Fibroblast of lung (primary cell): ENCODE data around the gene AKNA. TPM values are rescaled to one million over a fixed set of nuclear protein-coding genes. Genes with fewer than 3 reads are reported as not detected.
"Not testable (repeated sequence)": the region's sequence is repeated elsewhere in the genome, so short reads cannot be mapped to it uniquely, and the experiment has no call there.

Source experiments
- DNase-seq, 2 donors: peaks; one replicate each; pipeline versions ENCODE4 v3.0.0 to v3.0.0-alpha.2; 2010; ENCODE audit warnings: low read depth in 2 of 2
- H2AFZ ChIP-seq: 2 replicates; pipeline ENCODE4 v1.5.1; 2012; ENCODE audit warnings: low read length, control low read depth, inconsistent platforms
- H3K27ac ChIP-seq: 2 replicates; pipeline ENCODE4 v1.5.1; 2011; ENCODE audit warnings: low read length, control low read depth; ENCODE audit not compliant: insufficient read depth
- H3K27me3 ChIP-seq: 2 replicates; pipeline ENCODE4 v1.5.1; 2011; ENCODE audit warnings: mild to moderate bottlenecking, low read length; ENCODE audit not compliant: control insufficient read depth, insufficient read depth
- H3K36me3 ChIP-seq: 2 replicates; pipeline ENCODE4 v1.5.1; 2011; ENCODE audit warnings: low read length; ENCODE audit not compliant: control insufficient read depth, insufficient read depth
- H3K4me1 ChIP-seq: 2 replicates; pipeline ENCODE4 v1.5.1; 2011; ENCODE audit warnings: low read length; ENCODE audit not compliant: control insufficient read depth, insufficient read depth; ENCODE audit errors: extremely low read depth
- H3K4me2 ChIP-seq: 2 replicates; pipeline ENCODE4 v1.5.1; 2011; ENCODE audit warnings: low read length, control low read depth; ENCODE audit not compliant: insufficient read depth; ENCODE audit errors: extremely low read depth
- H3K4me3 ChIP-seq, 4 experiments: fragments of 200-600 bp in 1 of 4; sonication (generic) in 1 of 4; replicated peaks in 1 of 4; 2 replicates each; pipeline ENCODE4 v1.5.1; 2011 to 2016; ENCODE audit warnings: low read length in 4 of 4, low read depth in 3 of 4, mild to moderate bottlenecking in 3 of 4, control low read depth in 2 of 4, inconsistent platforms in 1 of 4, mixed read lengths in 1 of 4; ENCODE audit not compliant: insufficient read depth in 1 of 4; ENCODE audit errors: control extremely low read depth in 1 of 4
- H3K79me2 ChIP-seq: 2 replicates; pipeline ENCODE4 v1.5.1; 2012; ENCODE audit warnings: mild to moderate bottlenecking, low read length, inconsistent platforms; ENCODE audit not compliant: control insufficient read depth, insufficient read depth
- H3K9ac ChIP-seq: 2 replicates; pipeline ENCODE4 v1.5.1; 2011; ENCODE audit warnings: mild to moderate bottlenecking, low read length, control low read depth; ENCODE audit not compliant: insufficient read depth
- H3K9me3 ChIP-seq: 2 replicates; pipeline ENCODE4 v1.5.1; 2012; ENCODE audit warnings: low read depth, low read length; ENCODE audit not compliant: control insufficient read depth, insufficient read depth
- H4K20me1 ChIP-seq: 2 replicates; pipeline ENCODE4 v1.5.1; 2011; ENCODE audit warnings: low read length; ENCODE audit not compliant: control insufficient read depth, insufficient read depth; ENCODE audit errors: extremely low read depth
- CTCF ChIP-seq, 2 donors: IDR thresholded peaks in 1 of 2; conservative IDR thresholded peaks in 1 of 2; 1 replicate in 1 of 2; 2 replicates in 1 of 2; pipeline ENCODE4 v1.5.1; 2011 to 2012; ENCODE audit warnings: low read length in 2 of 2, control low read depth in 1 of 2, inconsistent platforms in 1 of 2, low read depth in 1 of 2, mild to moderate bottlenecking in 1 of 2
- EZH2 ChIP-seq: IDR thresholded peaks from 2 replicates; pipeline ENCODE4 v1.5.1; 2012; ENCODE audit warnings: low read length, control low read depth, mild to moderate bottlenecking; ENCODE audit errors: missing control alignments
- polyA plus RNA-seq, 2 donors: library from polyadenylated mRNA; depleted of rRNA in 1 of 2; stranded (reverse) in 1 of 2; unstranded in 1 of 2; fragments of >200 nt; gene quantifications; 2 replicates each; pipeline ENCODE4 v1.2.1, GENCODE V29; 2011 to 2012; ENCODE audit warnings: missing spikeins in 1 of 2
- total RNA-seq: library from RNA; depleted of rRNA; stranded (reverse); fragments of >200 nt; gene quantifications from 2 replicates; pipeline ENCODE4 v1.2.1, GENCODE V29; 2014

Gene AKNA
- total and polyA plus RNA-seq, 2 donors (not counting 1 experiment from before 2014, with no cell fraction given) = 5.6 to 19.3 TPM

GRCh38 chr9:114327749-114328148 is 60.0 kb downstream of the AKNA start:
- no peak overlapping the region for H3K4me3 ChIP-seq
- no peak overlapping the region for H2AFZ ChIP-seq
- no peaks in the 10 kb centered on the region for H3K79me2 ChIP-seq
- H3K27ac ChIP-seq = no peak overlapping the region
- no peaks in the 10 kb centered on the region for H3K9me3 ChIP-seq
- no peaks in the 10 kb centered on the region for H3K4me1 ChIP-seq
- no peak overlapping the region for H3K9ac ChIP-seq
- no peaks in the 10 kb centered on the region for H3K36me3 ChIP-seq
- DNase-seq = no peak
- H4K20me1 ChIP-seq = no peaks in the 10 kb centered on the region
- TF ChIP-seq CTCF (conservative IDR thresholded peaks at IDR 0.05 in 1 of 2, IDR thresholded peaks at IDR 0.05 in 1 of 2; ENCODE audit: low read depth in 1 of 2, low read length in 2 of 2) (no peak), EZH2 (no peak)
- H3K4me2 ChIP-seq = no peak overlapping the region
- H3K27me3 ChIP-seq = no peaks in the 10 kb centered on the region

DNA sequence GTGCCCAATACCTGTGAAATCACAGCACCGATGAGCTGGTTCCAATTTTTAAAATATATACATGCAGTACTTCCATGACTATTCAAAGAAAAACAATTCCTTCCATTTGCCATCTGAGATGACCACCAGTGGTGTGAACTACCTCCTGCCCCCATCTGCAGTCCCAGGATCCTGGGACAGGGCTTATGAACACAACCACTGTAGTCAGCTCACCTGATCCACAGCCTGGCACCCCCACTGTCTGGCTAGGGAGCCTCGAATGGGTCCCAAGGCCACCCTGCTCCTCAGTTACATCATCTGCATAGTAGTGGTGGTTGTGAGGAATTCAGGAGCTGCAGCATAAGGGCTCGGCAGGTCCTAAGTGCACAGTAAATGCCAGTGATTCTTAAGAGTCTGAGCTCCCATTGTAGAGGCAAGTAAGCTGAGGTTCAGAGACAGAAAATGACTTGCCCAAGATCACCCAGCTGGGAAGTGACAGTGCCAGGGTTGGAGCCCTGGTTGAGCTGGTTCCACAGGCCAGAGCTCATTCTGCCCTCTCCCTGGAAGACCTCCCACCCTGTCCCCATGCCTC is 62.0 kb downstream of the AKNA start:
- not testable (repeated sequence) for H3K36me3 ChIP-seq

GRCh38 chr9:114324965-114325364 is 62.8 kb downstream of the AKNA start:
- not testable (repeated sequence) for H3K9ac ChIP-seq, H3K9me3 ChIP-seq, H3K4me1 ChIP-seq, H3K27me3 ChIP-seq, H3K27ac ChIP-seq, H3K79me2 ChIP-seq, H4K20me1 ChIP-seq, H3K36me3 ChIP-seq, H3K4me3 ChIP-seq, DNase-seq, H3K4me2 ChIP-seq, H2AFZ ChIP-seq

More for the DNA sequence above, 62.0 kb downstream of the AKNA start:
- not testable (repeated sequence) for H4K20me1 ChIP-seq, H3K4me2 ChIP-seq, DNase-seq, H3K27ac ChIP-seq, H3K9ac ChIP-seq, H3K4me3 ChIP-seq, H3K79me2 ChIP-seq, H3K4me1 ChIP-seq, H3K27me3 ChIP-seq, H2AFZ ChIP-seq, H3K9me3 ChIP-seq

- H3K27me3 ChIP-seq = no peaks in the 10 kb centered on the region
- H3K9ac ChIP-seq = no peak overlapping the region
- no peaks in the 10 kb centered on the region for H3K36me3 ChIP-seq
- DNase-seq = no peak
- H4K20me1 ChIP-seq = no peaks in the 10 kb centered on the region
- H3K79me2 ChIP-seq = no peaks in the 10 kb centered on the region
- no peak overlapping the region for H3K4me3 ChIP-seq
- no peak overlapping the region for H3K27ac ChIP-seq
- TF ChIP-seq CTCF (conservative IDR thresholded peaks at IDR 0.05 in 1 of 2, IDR thresholded peaks at IDR 0.05 in 1 of 2; ENCODE audit: low read depth in 1 of 2, low read length in 2 of 2) (no peak), EZH2 (no peak)
- H3K4me1 ChIP-seq = no peaks in the 10 kb centered on the region
- no peak overlapping the region for H3K4me2 ChIP-seq
- H2AFZ ChIP-seq = no peak overlapping the region
- no peaks in the 10 kb centered on the region for H3K9me3 ChIP-seq
Observed at GRCh38 chr9:114324492-114324891, 63.3 kb downstream of the AKNA start.

- not testable (repeated sequence) for H3K79me2 ChIP-seq, H2AFZ ChIP-seq, H3K9me3 ChIP-seq, H3K4me1 ChIP-seq, H3K36me3 ChIP-seq, DNase-seq, H3K4me2 ChIP-seq, H3K4me3 ChIP-seq, H3K9ac ChIP-seq, H4K20me1 ChIP-seq, H3K27ac ChIP-seq, H3K27me3 ChIP-seq
Observed at GRCh38 chr9:114323849-114324248, 63.9 kb downstream of the AKNA start.
